NCI-H69 (cell line): ENCODE results near the gene CCDC14.
"Not testable (repeated sequence)": the region's sequence is repeated elsewhere in the genome, so short reads cannot be mapped to it uniquely, and the experiment has no call there.

ENCODE experiments used
- DNase-seq: peaks from one replicate; lab custom pipeline; 2025; lab: John Stamatoyannopoulos, UW

The CCDC14 gene

GRCh38 chr3:123960781-123961507, at the start of gene CCDC14:
Gene CCDC14 (minus strand): TSS chr3:123961229. CDS start chr3:123961173, 56 bp downstream.
- DNase-seq = peak; percentile 97

- not testable (repeated sequence) for DNase-seq
Observed at GRCh38 chr3:124008321-124008720, 47.3 kb upstream of the CCDC14 start.

GRCh38 chr3:124007186-124007585, 46.2 kb upstream of the CCDC14 start:
- DNase-seq = no peak

GRCh38 chr3:124002405-124003079, 41.5 kb upstream of the CCDC14 start:
- DNase-seq = not testable (repeated sequence)

- DNase-seq = not testable (repeated sequence)
Observed at GRCh38 chr3:124001366-124001765, 40.3 kb upstream of the CCDC14 start.

GRCh38 chr3:123997543-123997942, 36.5 kb upstream of the CCDC14 start:
- no peak for DNase-seq

GRCh38 chr3:123993818-123994217, 32.8 kb upstream of the CCDC14 start:
- peak; percentile 39 for DNase-seq

GRCh38 chr3:123991730-123992588, 30.9 kb upstream of the CCDC14 start, which contains the start of gene ROPN1:
Gene ROPN1 (minus strand): TSS chr3:123992124. CDS start chr3:123980481, 11,643 bp downstream.
- not testable (repeated sequence) for DNase-seq

- no peak for DNase-seq
Observed at GRCh38 chr3:123986427-123986826, 25.4 kb upstream of the CCDC14 start.

GRCh38 chr3:123984957-123985356, 23.9 kb upstream of the CCDC14 start:
- peak; percentile 39 for DNase-seq

- DNase-seq = no peak
Observed at GRCh38 chr3:123984350-123984749, 23.3 kb upstream of the CCDC14 start.

- not testable (repeated sequence) for DNase-seq
Observed at GRCh38 chr3:123981317-123981716, 20.3 kb upstream of the CCDC14 start.

- DNase-seq = no peak
Observed at GRCh38 chr3:123980539-123980938, 19.5 kb upstream of the CCDC14 start.

- peak; percentile 64 for DNase-seq
Observed at GRCh38 chr3:123979525-123980501, 18.8 kb upstream of the CCDC14 start.

- not testable (repeated sequence) for DNase-seq
Observed at GRCh38 chr3:123976904-123977303, 15.9 kb upstream of the CCDC14 start.

GRCh38 chr3:123976181-123976898, 15.3 kb upstream of the CCDC14 start:
- DNase-seq = not testable (repeated sequence)

- DNase-seq = not testable (repeated sequence)
Observed at GRCh38 chr3:123975030-123975429, 14.0 kb upstream of the CCDC14 start.

GRCh38 chr3:123971406-123971805, 10.4 kb upstream of the CCDC14 start:
- DNase-seq = peak; percentile 41

GRCh38 chr3:123967260-123967659, 6.2 kb upstream of the CCDC14 start:
- peak; percentile 58 for DNase-seq

- not testable (repeated sequence) for DNase-seq
Observed at GRCh38 chr3:123966799-123967198, 5.8 kb upstream of the CCDC14 start.
